SU-DHL-6 (cell line): Measurements from ENCODE around the gene PDE1A.

ENCODE experiments used
- H2AFZ ChIP-seq: fragments of 200-600 bp; sonication (generic); 2 replicates; pipeline ENCODE4 v1.6.1; 2014; ENCODE audit warnings: low read depth, mild to moderate bottlenecking, moderate library complexity, mixed read lengths, antibody characterized with exemption, low read length; ENCODE audit not compliant: severe bottlenecking
- H3F3A ChIP-seq: fragments of 200-600 bp; shearing (Covaris generic); 2 replicates; pipeline ENCODE4 v1.6.0; 2016; ENCODE audit warnings: antibody characterized with exemption, mild to moderate bottlenecking; ENCODE audit not compliant: insufficient read depth
- H3K27ac ChIP-seq: fragments of 200-600 bp; sonication (generic); 2 replicates; pipeline ENCODE4 v1.5.1; 2016; ENCODE audit warnings: low read depth, mild to moderate bottlenecking, low read length, moderate library complexity, mixed read lengths
- H3K27me3 ChIP-seq: fragments of 200-600 bp; sonication (generic), shearing (Covaris generic); 2 replicates; pipeline ENCODE4 v1.6.0; 2014; ENCODE audit warnings: mild to moderate bottlenecking, low read length
- H3K36me3 ChIP-seq: fragments of 200-600 bp; sonication (generic); 2 replicates; pipeline ENCODE4 v1.6.1; 2014; ENCODE audit warnings: mild to moderate bottlenecking, low read length, mixed read lengths
- H3K4me2 ChIP-seq: fragments of 300-600, 200-600 bp; shearing (Covaris generic), sonication (generic); 2 replicates; pipeline ENCODE4 v1.6.0; 2014; ENCODE audit warnings: low read length, low read depth, mild to moderate bottlenecking; ENCODE audit not compliant: poor library complexity, severe bottlenecking
- H3K4me3 ChIP-seq: fragments of 200-600 bp; sonication (generic); 2 replicates; pipeline ENCODE4 v1.5.1; 2014; ENCODE audit warnings: antibody characterized with exemption, low read length, mild to moderate bottlenecking, mixed read lengths; ENCODE audit not compliant: insufficient read depth, poor library complexity, severe bottlenecking
- H3K79me2 ChIP-seq: fragments of 200-600 bp; sonication (generic); 2 replicates; pipeline ENCODE4 v1.6.1; 2014; ENCODE audit warnings: mild to moderate bottlenecking, low read length, moderate library complexity; ENCODE audit not compliant: insufficient read depth
- H3K9ac ChIP-seq: fragments of 200-600 bp; sonication (generic); 2 replicates; pipeline ENCODE4 v1.7.0; 2014; ENCODE audit warnings: mild to moderate bottlenecking, low read length
- H3K9me2 ChIP-seq: fragments of 200-600 bp; sonication (generic); replicated peaks from 2 replicates; pipeline ENCODE4 v1.6.1; 2014; ENCODE audit warnings: low read length; ENCODE audit not compliant: insufficient read depth
- H3K9me3 ChIP-seq: fragments of 200-600 bp; sonication (generic); 2 replicates; pipeline ENCODE4 v1.6.1; 2014; ENCODE audit warnings: low read length, mixed read lengths; ENCODE audit not compliant: insufficient read depth
- H4K20me1 ChIP-seq: fragments of 200-600 bp; sonication (generic); 2 replicates; pipeline ENCODE4 v1.6.1; 2014; ENCODE audit warnings: low read depth, mild to moderate bottlenecking, antibody characterized with exemption, low read length, moderate library complexity, mixed read lengths
- CTCF ChIP-seq: fragments of 200-600 bp; sonication (generic); IDR thresholded peaks from one replicate; pipeline ENCODE4 v1.5.1; 2017; ENCODE audit warnings: antibody characterized with exemption, mild to moderate bottlenecking, low read length, moderate library complexity; ENCODE audit not compliant: insufficient read depth, poor library complexity, severe bottlenecking
- EZH2phosphoT487 ChIP-seq: fragments of 200-600 bp; sonication (generic), shearing (Covaris generic); conservative IDR thresholded peaks from 2 replicates; pipeline ENCODE4 v1.6.1; 2018; ENCODE audit warnings: mild to moderate bottlenecking, antibody characterized with exemption, low read length, moderate library complexity, mixed read lengths

The PDE1A gene

DNA sequence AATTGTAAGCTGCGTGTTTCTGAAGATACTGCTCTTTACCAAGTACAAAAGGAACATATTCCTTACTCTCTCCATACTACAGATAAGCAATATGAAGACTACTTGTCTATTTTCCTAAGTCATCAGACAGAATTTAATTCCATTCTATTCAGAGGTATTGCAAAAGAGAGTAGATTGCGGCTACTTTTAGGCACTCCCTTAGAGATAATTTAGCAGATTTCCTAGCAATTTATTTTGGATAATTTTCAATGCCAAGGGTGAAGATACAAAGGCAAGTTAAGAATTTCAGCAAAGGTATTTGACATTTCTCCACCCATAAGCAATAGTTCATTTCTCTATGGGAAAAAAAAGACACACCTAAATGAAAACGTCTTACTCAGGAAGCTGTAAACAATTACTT, 161.1 kb downstream of the PDE1A start:
- H3K79me2 ChIP-seq: no peaks in the 10 kb centered on the region
- no peaks in the 10 kb centered on the region for H3K36me3 ChIP-seq
- H3K9ac ChIP-seq: no peak overlapping the region
- TF ChIP-seq EZH2phosphoT487: no peak
- no peak for TF ChIP-seq CTCF
- H3K27ac ChIP-seq: no peak overlapping the region
- H4K20me1 ChIP-seq: no peaks in the 10 kb centered on the region
- no peaks in the 10 kb centered on the region for H3K9me3 ChIP-seq
- no peaks in the 10 kb centered on the region for H3K9me2 ChIP-seq
- no peak overlapping the region for H3K4me2 ChIP-seq
- no peaks in the 10 kb centered on the region for H3F3A ChIP-seq
- H2AFZ ChIP-seq: no peak overlapping the region
- H3K27me3 ChIP-seq: no peaks in the 10 kb centered on the region
- H3K4me3 ChIP-seq: no peak overlapping the region

DNA sequence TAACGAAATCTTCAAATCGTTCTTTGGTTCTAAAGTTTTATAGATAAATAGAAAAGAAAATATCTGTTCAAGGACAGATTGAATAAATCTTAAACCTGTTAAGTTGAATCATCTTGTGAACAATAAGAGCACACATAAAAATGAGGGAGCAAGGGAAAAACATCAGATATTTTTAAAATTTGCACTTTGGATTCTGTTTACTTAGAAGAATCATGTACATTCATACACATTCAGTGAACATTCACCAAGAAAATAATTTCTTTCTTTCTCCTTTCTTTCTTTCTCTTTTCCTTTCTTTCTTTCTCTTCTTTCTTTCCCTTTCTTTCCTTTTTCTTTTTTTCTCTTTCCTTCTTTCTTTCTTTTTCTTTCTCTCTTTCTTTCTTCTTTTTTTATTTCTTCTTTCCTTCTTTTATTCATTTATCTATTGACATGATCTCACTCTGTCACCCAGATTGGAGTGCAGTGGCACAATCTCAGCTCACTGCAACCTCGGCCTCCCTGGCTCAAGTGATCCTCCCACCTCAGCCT, 164.9 kb downstream of the PDE1A start:
- Histone ChIP-seq H4K20me1 (no peaks in the 10 kb centered on the region), H3K4me3 (no peak overlapping the region), H3K36me3 (no peaks in the 10 kb centered on the region), H3K9me2 (no peaks in the 10 kb centered on the region), H3K9me3 (no peaks in the 10 kb centered on the region), H3K4me2 (no peak overlapping the region), H3K27me3 (no peaks in the 10 kb centered on the region), H3F3A (no peaks in the 10 kb centered on the region), H3K79me2 (no peaks in the 10 kb centered on the region), H3K9ac (no peak overlapping the region), H2AFZ (no peak overlapping the region), H3K27ac (no peak overlapping the region)
- TF ChIP-seq EZH2phosphoT487 (no peak), CTCF (no peak)

DNA sequence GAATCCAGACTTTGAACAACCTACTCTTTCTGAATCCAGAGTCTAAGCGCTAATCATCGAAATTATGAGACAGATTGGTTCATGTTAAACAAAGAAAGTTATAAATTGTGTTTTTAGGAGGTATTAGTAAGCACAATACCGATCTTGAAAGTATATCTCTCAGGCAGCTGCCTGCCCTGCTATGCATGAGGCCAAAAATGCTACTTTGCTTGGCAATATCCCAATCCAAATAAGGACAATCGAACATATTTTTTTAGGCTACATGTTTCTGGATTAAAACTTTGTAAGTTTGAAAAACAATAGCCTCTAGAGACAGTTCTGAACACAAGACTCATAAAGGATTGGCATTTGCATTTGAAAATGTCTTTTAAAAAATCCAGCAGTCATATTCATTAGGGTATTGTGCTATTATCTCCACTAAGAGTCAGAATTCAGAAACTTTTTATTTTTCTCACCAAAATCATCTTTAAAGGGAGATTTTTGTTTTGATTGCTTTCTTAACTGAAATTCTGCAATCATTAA, 167.1 kb downstream of the PDE1A start:
- Histone ChIP-seq H3K4me2 (no peak overlapping the region), H2AFZ (no peak overlapping the region), H3K27ac (no peak overlapping the region), H3K27me3 (no peaks in the 10 kb centered on the region), H3K4me3 (no peak overlapping the region), H3K79me2 (no peaks in the 10 kb centered on the region), H3K9me3 (no peaks in the 10 kb centered on the region), H3K9ac (no peak overlapping the region), H3K9me2 (no peaks in the 10 kb centered on the region), H4K20me1 (no peaks in the 10 kb centered on the region), H3K36me3 (no peaks in the 10 kb centered on the region), H3F3A (no peaks in the 10 kb centered on the region)
- no peak for TF ChIP-seq CTCF
- no peak for TF ChIP-seq EZH2phosphoT487
